Measurements from ENCODE around the gene OAT.

GRCh38 chr10:124379609-124380193 is 39.0 kb downstream of the OAT start:
- TF ChIP-seq POLR2AphosphoS5 (IDR thresholded peaks at IDR 0.05) (no peak), POLR2A (IDR thresholded peaks at IDR 0.05) (no peak)
